Stimulated activated memory B cell treated with anti-CD40 and anti-IgM and Interleukin-4, amounts not matched to agents 10 μg/mL and 1 μg/mL and 100 μg/mL, for 72 hours (primary cell): Measurements from ENCODE around the gene BAG2.

Experiments
- ATAC-seq: fragments of 150-1000 bp; cut with Tn5 transposase; 2 replicates; pipeline ENCODE4 v1.10.0; 2021
- H3K27ac Mint-ChIP-seq: one replicate; pipeline ENCODE4 v1.8.0; 2022; ENCODE audit warnings: mild to moderate bottlenecking, mixed read lengths
- H3K27me3 Mint-ChIP-seq: one replicate; pipeline ENCODE4 v1.8.0; 2022; ENCODE audit warnings: mixed read lengths
- H3K36me3 Mint-ChIP-seq: one replicate; pipeline ENCODE4 v1.8.0; 2022; ENCODE audit warnings: mixed read lengths
- H3K4me1 Mint-ChIP-seq: one replicate; pipeline ENCODE4 v1.8.0; 2022; ENCODE audit warnings: mixed read lengths
- H3K4me3 Mint-ChIP-seq: one replicate; pipeline ENCODE4 v1.8.0; 2022; ENCODE audit warnings: mild to moderate bottlenecking, moderate library complexity, mixed read lengths
- H3K9me3 Mint-ChIP-seq: one replicate; pipeline ENCODE4 v1.8.0; 2022; ENCODE audit warnings: mixed read lengths

The BAG2 gene

DNA sequence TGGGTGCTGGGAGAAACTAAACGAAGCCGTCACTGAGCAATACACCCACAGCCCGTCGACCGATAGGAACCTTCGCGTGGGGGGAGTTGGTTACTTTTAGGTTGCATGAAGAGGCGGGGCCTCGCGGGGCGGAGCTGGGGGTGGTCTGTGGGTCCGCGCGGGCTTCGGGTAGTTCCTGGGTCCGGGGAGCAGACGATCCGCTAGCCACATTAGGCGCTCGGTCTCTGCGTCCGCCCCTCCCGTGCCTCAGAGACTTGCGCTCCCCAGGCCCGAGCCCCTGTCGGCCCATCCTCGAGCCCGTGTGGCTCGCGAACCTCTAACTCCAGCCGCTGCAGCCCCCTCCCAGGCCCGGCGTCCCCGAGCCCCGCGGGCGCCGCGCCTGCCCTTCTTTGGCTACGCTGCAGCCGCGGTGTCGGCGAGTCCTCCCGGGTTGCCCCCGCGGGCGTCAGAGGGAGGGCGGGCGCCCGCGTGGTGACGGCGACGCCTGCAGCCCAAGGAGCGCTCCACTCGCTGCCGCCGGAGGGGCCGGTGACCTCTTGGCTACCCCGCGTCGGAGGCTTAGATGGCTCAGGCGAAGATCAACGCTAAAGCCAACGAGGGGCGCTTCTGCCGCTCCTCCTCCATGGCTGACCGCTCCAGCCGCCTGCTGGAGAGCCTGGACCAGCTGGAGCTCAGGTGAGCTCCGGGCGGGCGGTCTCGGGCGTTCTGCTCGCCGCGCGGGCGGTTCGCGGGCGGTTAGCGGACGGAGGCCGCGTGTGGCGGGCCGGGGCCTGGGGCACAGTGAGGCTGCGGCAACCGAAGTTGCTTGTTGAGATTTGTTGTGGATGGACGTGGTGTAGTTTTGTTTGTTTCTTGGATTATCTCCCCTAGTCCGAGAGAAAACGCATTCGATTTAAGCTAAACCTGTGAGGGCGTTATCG lies at the start of gene BAG2:
Gene BAG2, plus strand, starts transcription at position 191 of the 920 bp plus-strand sequence. Its CDS starts 372 bp downstream, at position 563.
- ATAC-seq: peak; percentile 96
- no peaks in the 10 kb centered on the region for H3K9me3 Mint-ChIP-seq
- peak within 1 kb of the TSS; percentile 89 for H3K4me3 Mint-ChIP-seq
- H3K27ac Mint-ChIP-seq: peak within 1 kb of the TSS; percentile 96
- no peaks in the 10 kb centered on the region for H3K27me3 Mint-ChIP-seq
- peaks cover 5% of the 10 kb centered on the region for H3K36me3 Mint-ChIP-seq
- H3K4me1 Mint-ChIP-seq: peaks cover 33% of the 10 kb centered on the region

- H3K27me3 Mint-ChIP-seq: no peaks in the 10 kb centered on the region
- peaks cover 30% of the 10 kb centered on the region for H3K36me3 Mint-ChIP-seq
- no peak for ATAC-seq
- H3K4me1 Mint-ChIP-seq: peaks cover 22% of the 10 kb centered on the region
- H3K9me3 Mint-ChIP-seq: peaks cover 2% of the 10 kb centered on the region
- no peak overlapping the region for H3K27ac Mint-ChIP-seq
- no peak overlapping the region for H3K4me3 Mint-ChIP-seq
Observed at GRCh38 chr6:57123111-57123510, 49.0 kb upstream of the BAG2 start.

- Mint-ChIP-seq H3K27me3 (no peaks in the 10 kb centered on the region), H3K27ac (no peak overlapping the region), H3K4me3 (no peak overlapping the region), H3K9me3 (no peaks in the 10 kb centered on the region), H3K36me3 (peaks cover 25% of the 10 kb centered on the region), H3K4me1 (no peaks in the 10 kb centered on the region)
- ATAC-seq: no peak
Observed at GRCh38 chr6:57127763-57128162, 44.4 kb upstream of the BAG2 start.

GRCh38 chr6:57130661-57131177 lies 41.4 kb upstream of the BAG2 start:
- peaks cover 39% of the 10 kb centered on the region for H3K36me3 Mint-ChIP-seq
- no peaks in the 10 kb centered on the region for H3K4me1 Mint-ChIP-seq
- H3K27me3 Mint-ChIP-seq: no peaks in the 10 kb centered on the region
- H3K9me3 Mint-ChIP-seq: no peaks in the 10 kb centered on the region
- ATAC-seq: no peak
- no peak overlapping the region for H3K27ac Mint-ChIP-seq
- H3K4me3 Mint-ChIP-seq: no peak overlapping the region

GRCh38 chr6:57134954-57135353 lies 37.2 kb upstream of the BAG2 start:
- no peaks in the 10 kb centered on the region for H3K4me1 Mint-ChIP-seq
- peaks cover 55% of the 10 kb centered on the region for H3K36me3 Mint-ChIP-seq
- no peaks in the 10 kb centered on the region for H3K27me3 Mint-ChIP-seq
- ATAC-seq: no peak
- no peak overlapping the region for H3K4me3 Mint-ChIP-seq
- no peak overlapping the region for H3K27ac Mint-ChIP-seq
- H3K9me3 Mint-ChIP-seq: no peaks in the 10 kb centered on the region

DNA sequence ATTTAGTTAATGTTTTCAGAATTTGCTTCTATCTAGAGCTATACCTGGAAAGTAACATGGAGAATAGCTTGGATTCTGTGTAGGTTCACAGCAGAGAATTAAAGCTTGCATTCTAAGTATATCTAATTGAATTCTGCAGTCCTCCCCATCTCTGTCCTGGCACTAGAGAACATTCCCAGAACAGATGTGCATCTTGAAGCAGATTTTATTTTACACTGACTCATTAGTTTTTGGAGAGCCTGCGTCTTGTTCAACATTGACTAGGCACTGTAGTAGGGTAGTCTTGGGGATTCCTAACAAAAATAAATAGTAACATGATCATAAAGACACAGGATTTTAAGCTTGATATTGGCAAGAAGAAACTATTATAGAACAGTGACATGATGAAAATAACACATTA lies 36.2 kb upstream of the BAG2 start:
- H3K27ac Mint-ChIP-seq: no peak overlapping the region
- H3K9me3 Mint-ChIP-seq: no peaks in the 10 kb centered on the region
- H3K36me3 Mint-ChIP-seq: peaks cover 59% of the 10 kb centered on the region
- no peaks in the 10 kb centered on the region for H3K4me1 Mint-ChIP-seq
- ATAC-seq: no peak
- H3K4me3 Mint-ChIP-seq: no peak overlapping the region
- H3K27me3 Mint-ChIP-seq: no peaks in the 10 kb centered on the region

- H3K36me3 Mint-ChIP-seq: peaks cover 63% of the 10 kb centered on the region
- ATAC-seq: no peak
- no peak overlapping the region for H3K4me3 Mint-ChIP-seq
- H3K27ac Mint-ChIP-seq: no peak overlapping the region
- H3K4me1 Mint-ChIP-seq: no peaks in the 10 kb centered on the region
- no peaks in the 10 kb centered on the region for H3K27me3 Mint-ChIP-seq
- H3K9me3 Mint-ChIP-seq: peaks cover 3% of the 10 kb centered on the region
Observed at GRCh38 chr6:57137350-57137749, 34.8 kb upstream of the BAG2 start.

- H3K4me3 Mint-ChIP-seq: no peak overlapping the region
- H3K27ac Mint-ChIP-seq: no peak overlapping the region
- peaks cover 3% of the 10 kb centered on the region for H3K9me3 Mint-ChIP-seq
- peaks cover 67% of the 10 kb centered on the region for H3K36me3 Mint-ChIP-seq
- H3K4me1 Mint-ChIP-seq: no peaks in the 10 kb centered on the region
- H3K27me3 Mint-ChIP-seq: no peaks in the 10 kb centered on the region
- no peak for ATAC-seq
Observed at GRCh38 chr6:57138026-57138425, 34.1 kb upstream of the BAG2 start.

DNA sequence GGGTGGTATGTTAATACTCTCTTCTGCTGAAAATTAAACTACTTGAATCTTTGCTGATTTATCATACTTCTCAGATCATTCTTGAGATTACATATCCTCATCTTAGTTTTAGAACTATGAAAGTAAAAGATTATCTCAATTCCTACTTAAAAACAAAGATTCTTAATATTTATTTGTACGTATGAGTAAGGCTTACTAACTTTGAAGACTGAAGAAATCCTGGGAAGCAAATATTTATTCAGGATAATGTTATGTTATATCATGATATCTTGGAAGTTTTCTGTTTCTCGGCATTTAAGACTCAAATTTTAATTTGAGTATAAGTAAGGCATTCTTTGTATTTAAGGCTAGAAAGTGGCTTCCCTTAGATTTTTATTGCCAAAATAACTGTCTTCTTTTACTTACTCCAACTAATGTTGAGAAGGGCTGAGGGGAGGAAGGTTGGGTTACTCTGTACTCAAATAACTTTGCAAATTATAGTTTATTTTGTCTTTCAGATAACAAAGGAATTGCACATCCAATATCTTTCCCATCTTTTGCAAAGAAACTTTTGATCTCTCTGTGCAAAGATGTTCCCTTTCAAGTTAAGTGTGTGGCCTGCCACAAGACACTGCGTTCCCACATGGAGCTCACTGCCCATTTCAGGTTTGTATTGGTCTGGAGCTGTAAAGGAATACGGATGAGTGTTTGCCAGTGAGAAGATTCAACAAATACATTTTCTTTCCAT lies 30.5 kb upstream of the BAG2 start:
- Mint-ChIP-seq H3K27me3 (no peaks in the 10 kb centered on the region), H3K36me3 (peaks cover 65% of the 10 kb centered on the region), H3K4me1 (no peaks in the 10 kb centered on the region), H3K27ac (no peak overlapping the region), H3K4me3 (no peak overlapping the region), H3K9me3 (peaks cover 3% of the 10 kb centered on the region)
- ATAC-seq: no peak

- Mint-ChIP-seq H3K4me3 (no peak overlapping the region), H3K4me1 (no peaks in the 10 kb centered on the region), H3K36me3 (peaks cover 64% of the 10 kb centered on the region), H3K27me3 (no peaks in the 10 kb centered on the region), H3K27ac (no peak overlapping the region), H3K9me3 (peaks cover 3% of the 10 kb centered on the region)
- ATAC-seq: no peak
Observed at GRCh38 chr6:57142178-57142525, 30.0 kb upstream of the BAG2 start.

GRCh38 chr6:57143690-57144089 lies 28.4 kb upstream of the BAG2 start:
- Mint-ChIP-seq H3K27ac (no peak overlapping the region), H3K9me3 (peaks cover 3% of the 10 kb centered on the region), H3K36me3 (peaks cover 69% of the 10 kb centered on the region), H3K4me3 (no peak overlapping the region), H3K4me1 (no peaks in the 10 kb centered on the region), H3K27me3 (no peaks in the 10 kb centered on the region)
- ATAC-seq: no peak

GRCh38 chr6:57147401-57147800 lies 24.7 kb upstream of the BAG2 start:
- Mint-ChIP-seq H3K27ac (no peak overlapping the region), H3K9me3 (no peaks in the 10 kb centered on the region), H3K36me3 (peaks cover 58% of the 10 kb centered on the region), H3K4me3 (no peak overlapping the region), H3K27me3 (no peaks in the 10 kb centered on the region), H3K4me1 (no peaks in the 10 kb centered on the region)
- ATAC-seq: no peak

DNA sequence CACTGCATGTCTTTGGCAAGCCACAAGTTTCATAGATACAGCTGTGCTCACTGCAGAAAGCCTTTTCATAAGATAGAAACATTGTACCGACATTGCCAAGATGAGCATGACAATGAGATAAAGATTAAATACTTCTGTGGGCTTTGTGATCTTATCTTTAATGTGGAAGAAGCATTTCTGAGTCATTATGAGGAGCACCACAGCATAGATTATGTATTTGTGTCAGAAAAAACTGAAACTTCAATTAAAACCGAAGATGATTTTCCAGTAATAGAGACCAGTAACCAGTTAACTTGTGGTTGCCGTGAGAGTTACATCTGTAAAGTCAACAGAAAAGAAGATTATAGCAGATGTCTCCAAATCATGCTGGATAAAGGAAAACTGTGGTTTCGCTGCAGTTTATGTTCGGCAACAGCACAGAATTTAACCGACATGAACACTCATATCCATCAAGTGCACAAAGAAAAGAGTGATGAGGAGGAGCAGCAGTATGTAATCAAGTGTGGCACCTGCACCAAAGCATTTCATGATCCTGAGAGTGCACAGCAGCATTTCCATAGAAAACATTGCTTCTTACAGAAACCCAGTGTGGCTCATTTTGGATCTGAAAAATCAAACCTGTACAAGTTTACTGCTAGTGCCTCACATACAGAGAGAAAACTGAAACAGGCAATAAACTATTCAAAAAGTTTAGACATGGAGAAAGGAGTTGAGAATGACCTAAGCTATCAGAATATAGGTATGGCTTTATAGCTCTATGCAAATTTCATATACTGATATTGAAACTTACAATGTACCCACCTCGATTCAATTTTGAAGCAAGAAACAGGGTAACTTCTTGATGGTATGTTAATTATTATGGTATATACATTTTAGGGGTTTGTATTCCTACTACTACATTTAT lies 23.9 kb upstream of the BAG2 start:
- H3K27me3 Mint-ChIP-seq: no peaks in the 10 kb centered on the region
- H3K4me1 Mint-ChIP-seq: no peaks in the 10 kb centered on the region
- no peak overlapping the region for H3K27ac Mint-ChIP-seq
- H3K9me3 Mint-ChIP-seq: no peaks in the 10 kb centered on the region
- no peak for ATAC-seq
- H3K36me3 Mint-ChIP-seq: peaks cover 54% of the 10 kb centered on the region
- H3K4me3 Mint-ChIP-seq: no peak overlapping the region

- peaks cover 41% of the 10 kb centered on the region for H3K36me3 Mint-ChIP-seq
- H3K4me1 Mint-ChIP-seq: no peaks in the 10 kb centered on the region
- H3K4me3 Mint-ChIP-seq: no peak overlapping the region
- H3K27me3 Mint-ChIP-seq: no peaks in the 10 kb centered on the region
- no peak overlapping the region for H3K27ac Mint-ChIP-seq
- ATAC-seq: no peak
- H3K9me3 Mint-ChIP-seq: no peaks in the 10 kb centered on the region
Observed at GRCh38 chr6:57158658-57159057, 13.5 kb upstream of the BAG2 start.

DNA sequence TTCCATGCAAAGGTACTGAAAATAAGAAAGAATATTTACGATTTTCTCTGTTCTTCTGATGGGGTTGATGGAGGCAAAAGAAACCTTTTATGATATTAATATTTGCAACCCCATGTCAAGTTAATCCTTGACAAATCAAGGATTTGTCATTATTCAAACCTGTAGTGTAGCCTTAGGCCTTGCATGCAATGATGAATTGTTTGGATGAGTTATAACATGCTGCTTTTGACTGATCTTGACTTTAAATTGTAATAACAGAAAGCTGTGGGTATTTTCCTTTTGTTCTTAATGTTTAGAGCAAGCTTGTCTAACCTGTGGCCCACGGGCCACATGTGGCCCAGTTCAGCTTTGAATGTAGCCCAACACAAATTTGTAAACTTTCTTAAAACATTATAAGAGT lies 13.0 kb upstream of the BAG2 start:
- Mint-ChIP-seq H3K36me3 (peaks cover 43% of the 10 kb centered on the region), H3K27me3 (no peaks in the 10 kb centered on the region), H3K27ac (no peak overlapping the region), H3K4me1 (no peaks in the 10 kb centered on the region), H3K9me3 (no peaks in the 10 kb centered on the region), H3K4me3 (no peak overlapping the region)
- no peak for ATAC-seq
